H1 (cell line): ENCODE results near the gene GPR162.

ENCODE experiments used
- CTCF ChIP-seq, 3 experiments: IDR thresholded peaks; 1 replicate in 2 of 3; 2 replicates in 1 of 3; pipeline versions ENCODE4 v1.5.1 to v1.6.1; 2011; ENCODE audit warnings: low read length in 3 of 3, mild to moderate bottlenecking in 3 of 3, inconsistent platforms in 2 of 3, low read depth in 1 of 3, moderate library complexity in 1 of 3; ENCODE audit not compliant: insufficient read depth in 1 of 3; ENCODE audit errors: control extremely low read depth in 1 of 3
- GTF2F1 ChIP-seq: IDR thresholded peaks from 2 replicates; pipeline ENCODE4 v1.6.1; 2012; ENCODE audit warnings: low read depth, low read length, improper control_type of control experiment, borderline replicate concordance
- NRF1 ChIP-seq: IDR thresholded peaks from 2 replicates; pipeline ENCODE4 v1.6.1; 2011; ENCODE audit warnings: mild to moderate bottlenecking, low read depth, low read length, improper control_type of control experiment
- POLR2A ChIP-seq, 2 experiments: IDR thresholded peaks; 1 replicate in 1 of 2; 2 replicates in 1 of 2; pipeline ENCODE4 v1.6.1; 2011; ENCODE audit warnings: low read depth in 2 of 2, low read length in 2 of 2, mild to moderate bottlenecking in 2 of 2; ENCODE audit errors: control extremely low read depth in 1 of 2
- ZNF274 ChIP-seq: IDR thresholded peaks from 2 replicates; pipeline ENCODE4 v1.7.0; 2012; ENCODE audit warnings: low read length, borderline replicate concordance; ENCODE audit errors: extremely low read depth

GRCh38 chr12:6782119-6782518, 39.5 kb upstream of the GPR162 start:
- TF ChIP-seq GTF2F1 = no peak
- TF ChIP-seq CTCF (IDR thresholded peaks at IDR 0.05; ENCODE audit: control extremely low read depth in 1 of 3, insufficient read depth in 1 of 3, low read depth in 1 of 3, low read length in 3 of 3) = no peak
- TF ChIP-seq NRF1 = no peak
- TF ChIP-seq ZNF274 = no peak
- no peak for TF ChIP-seq POLR2A (IDR thresholded peaks at IDR 0.05; ENCODE audit: control extremely low read depth in 1 of 2, low read depth in 2 of 2, low read length in 2 of 2)
